Measurements from ENCODE around the gene RUNX1. TPM values are rescaled to one million over a fixed set of nuclear protein-coding genes. Genes with fewer than 3 reads are reported as not detected.
A peak's percentile ranks its signal among the peaks of the same experiment; 100 is the strongest.

Gene RUNX1
- total RNA-seq, 1 donor from 2014 or later = 25.4 TPM

DNA sequence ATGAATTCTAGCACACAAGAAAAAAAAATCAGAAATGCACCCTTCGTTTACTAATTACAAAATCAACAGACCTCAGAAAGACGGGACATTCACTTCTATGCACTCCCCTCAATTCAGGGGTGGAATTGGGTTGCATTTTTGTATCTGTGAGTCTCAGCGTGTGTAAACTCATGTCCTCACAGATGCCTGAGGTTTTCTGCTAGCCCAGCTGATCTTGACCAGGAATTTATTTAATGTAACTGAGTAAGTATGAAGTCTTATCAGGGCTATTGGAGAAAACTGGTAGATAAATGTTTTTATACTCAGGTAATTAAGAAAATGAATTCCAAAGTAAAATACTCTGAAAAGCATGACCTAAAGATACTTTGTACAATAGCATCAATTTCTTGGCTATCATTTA lies 167.7 kb downstream of the RUNX1 start:
- DNase-seq (ENCODE audit: low read depth) = no peak

DNA sequence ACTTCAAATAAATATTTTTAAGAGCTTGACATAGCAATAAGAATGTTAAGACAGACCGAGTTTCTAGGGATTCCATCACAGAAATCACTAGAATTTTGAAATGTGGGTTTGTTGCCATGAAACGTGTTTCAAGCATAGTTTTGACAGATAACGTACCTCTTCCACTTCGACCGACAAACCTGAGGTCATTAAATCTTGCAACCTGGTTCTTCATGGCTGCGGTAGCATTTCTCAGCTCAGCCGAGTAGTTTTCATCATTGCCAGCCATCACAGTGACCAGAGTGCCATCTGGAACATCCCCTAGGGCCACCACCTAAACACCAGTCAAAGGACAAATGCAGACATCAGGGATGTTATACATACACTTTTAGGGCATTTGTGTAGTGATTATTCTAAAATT lies 168.7 kb downstream of the RUNX1 start:
- no peak for DNase-seq (ENCODE audit: low read depth)

DNA sequence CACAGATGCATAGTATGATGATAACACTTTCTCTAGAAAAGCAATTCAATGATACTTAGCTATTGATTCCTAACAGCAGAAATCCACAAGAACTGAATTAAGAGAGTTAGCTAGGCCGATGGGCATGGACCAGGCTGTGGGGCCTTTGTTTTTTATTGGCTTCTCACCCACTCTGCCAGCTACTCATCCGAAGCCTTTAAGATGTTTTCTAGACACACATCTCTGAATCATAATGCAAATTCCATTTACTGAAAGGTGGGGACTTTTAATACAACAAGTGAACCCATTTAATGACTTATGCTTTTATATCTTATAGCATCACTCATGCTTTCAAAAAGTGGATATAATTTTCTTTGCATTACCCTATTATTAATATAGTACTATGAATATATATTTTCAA lies 170.2 kb downstream of the RUNX1 start:
- peak; percentile 58 for DNase-seq (ENCODE audit: low read depth)

DNA sequence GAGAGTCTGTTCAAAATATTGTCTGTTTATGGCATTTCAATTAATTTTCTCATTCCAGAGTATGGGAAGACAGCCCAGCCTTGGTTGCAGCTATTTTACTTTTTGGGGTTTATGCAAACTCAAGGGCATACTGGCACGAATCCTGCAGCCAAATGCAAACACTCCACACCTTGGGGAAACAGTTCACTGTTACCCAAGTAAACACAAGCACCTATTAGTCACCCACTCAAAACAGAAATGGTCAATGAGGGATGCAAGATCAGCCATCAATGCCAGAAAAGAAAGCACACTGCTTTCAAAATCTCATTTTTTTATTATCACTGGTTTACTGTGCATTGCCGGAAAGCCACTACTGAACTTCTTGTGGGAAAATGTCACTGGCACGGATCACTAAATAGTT lies 170.6 kb downstream of the RUNX1 start:
- DNase-seq (ENCODE audit: low read depth) = peak; percentile 72

DNA sequence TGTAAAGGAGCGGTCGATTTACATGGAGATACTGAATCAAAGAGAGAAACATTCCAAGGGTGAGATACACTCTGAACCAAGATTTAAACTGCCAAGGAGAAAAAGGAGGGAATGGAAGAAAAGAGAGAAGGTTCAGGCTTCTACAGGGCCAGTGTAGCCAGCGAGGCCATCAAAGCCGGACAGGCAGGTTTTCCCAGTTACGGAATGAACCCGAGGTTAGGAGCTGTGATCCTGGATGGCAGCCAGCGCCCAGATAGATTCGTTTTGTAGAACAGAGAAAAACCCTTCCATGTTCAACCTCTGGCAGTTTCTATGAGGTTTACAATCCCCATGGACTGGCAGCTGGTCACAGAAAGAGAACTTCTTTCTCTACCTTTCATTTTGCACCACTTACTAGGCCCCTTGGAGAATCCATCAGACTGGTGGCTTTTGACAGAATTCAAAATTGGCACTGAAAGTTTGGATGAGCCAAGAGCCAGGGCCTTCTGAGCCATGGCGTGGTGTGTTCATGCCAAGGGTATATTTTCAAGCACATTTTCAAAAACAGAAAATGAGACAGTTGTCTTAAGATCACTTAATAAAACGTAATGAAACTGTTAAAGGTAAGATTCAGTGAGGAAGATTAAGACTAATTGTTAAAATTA lies 171.5 kb downstream of the RUNX1 start:
- no peak for DNase-seq (ENCODE audit: low read depth)

DNA sequence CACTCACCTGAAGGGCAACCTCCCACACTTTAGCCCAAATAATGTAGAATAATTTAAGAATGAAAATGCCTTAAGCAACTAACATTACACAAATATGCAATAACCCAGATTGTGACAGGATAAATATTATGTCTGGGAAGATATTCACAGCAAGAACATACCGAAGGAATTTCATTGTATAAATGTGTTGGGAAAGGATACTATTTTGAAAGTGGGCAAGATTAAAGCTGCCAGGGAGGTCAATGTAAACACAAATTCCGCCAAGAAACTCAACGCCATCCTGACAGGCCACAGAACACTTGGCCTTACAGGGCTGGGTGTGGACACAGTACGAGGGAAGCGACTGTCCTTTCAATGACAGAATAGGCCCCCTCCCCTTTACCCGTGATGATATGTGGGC lies 173.3 kb downstream of the RUNX1 start:
- DNase-seq (ENCODE audit: low read depth) = no peak

DNA sequence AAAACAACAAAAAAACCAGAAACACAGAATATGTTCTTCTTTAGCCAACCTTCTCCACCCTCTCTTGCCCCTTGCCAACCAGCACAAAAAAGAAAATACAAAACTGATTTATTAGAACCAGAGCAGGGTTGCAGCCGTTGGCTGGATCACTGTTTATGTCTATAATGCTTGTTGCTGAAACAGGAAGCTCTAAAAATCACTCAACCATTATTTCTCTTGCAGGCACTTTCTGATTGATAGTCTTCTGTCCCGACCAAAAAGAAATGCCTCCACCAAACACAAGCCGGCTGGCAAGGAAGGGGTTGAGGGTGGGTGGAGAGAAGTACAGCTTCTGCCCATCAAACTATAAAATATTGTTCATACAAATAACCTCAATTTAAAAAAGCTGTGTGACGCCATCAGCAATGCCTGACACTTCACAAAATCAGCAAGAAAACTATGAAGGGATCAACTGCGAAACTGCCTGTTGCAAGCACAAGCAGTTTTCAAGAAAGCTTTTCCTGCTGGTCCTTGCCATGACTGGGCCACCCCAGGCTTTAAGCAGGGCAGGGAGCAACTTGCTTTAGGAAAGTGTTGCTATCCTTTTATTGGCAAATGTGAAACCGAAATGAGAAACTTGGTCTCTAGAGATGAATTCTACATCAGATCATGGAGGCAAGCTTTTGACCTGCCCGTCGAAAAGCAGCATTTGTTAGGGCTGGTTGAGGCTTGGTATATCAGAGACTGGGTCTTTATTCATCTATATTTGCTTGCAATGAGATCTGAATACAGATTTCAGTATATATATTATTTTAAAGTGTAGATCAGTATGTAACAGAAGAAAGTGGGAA lies 174.2 kb downstream of the RUNX1 start:
- peak; percentile 76 for DNase-seq (ENCODE audit: low read depth)

DNA sequence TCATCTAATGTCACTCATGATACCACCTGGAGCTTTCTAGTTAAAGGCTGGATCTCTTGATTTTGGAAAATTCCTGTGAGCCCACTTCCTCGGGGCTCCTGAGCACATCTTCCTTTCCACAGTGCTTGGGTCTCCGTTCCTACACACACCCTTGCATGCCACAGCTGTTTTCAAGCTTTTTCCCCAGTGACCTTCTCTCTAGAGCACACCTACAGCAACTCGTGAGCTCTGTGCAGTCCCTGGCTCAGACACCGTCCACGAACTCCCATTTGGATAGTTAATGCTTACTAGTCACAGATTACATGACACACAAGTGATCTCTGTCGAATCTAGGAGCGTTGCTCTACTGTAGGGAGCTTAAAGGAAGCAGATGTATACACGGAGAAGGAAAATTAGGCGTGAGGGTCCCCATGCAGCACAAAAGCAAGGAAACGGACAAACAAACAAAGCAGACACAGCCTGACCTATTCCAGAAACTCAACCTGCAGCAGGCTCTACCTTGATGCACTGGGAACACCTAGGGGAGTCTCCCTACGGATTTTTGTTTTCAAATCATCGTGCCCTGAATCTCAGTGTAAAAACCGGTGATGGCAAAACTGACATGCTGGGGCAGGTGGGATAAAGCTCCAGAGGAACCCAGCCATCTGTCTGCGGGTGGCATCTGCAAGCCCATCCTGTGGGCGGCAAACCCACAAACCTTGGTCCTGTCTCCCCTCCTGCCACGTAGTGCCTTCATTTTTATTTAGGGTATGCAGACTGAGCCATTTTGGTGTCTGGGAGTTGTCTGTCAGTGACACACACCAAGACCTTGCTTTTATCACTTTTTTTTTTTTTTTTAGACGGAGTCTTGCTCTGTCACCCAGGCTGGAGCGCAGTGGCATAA lies 177.8 kb downstream of the RUNX1 start:
- DNase-seq (ENCODE audit: low read depth) = no peak

DNA sequence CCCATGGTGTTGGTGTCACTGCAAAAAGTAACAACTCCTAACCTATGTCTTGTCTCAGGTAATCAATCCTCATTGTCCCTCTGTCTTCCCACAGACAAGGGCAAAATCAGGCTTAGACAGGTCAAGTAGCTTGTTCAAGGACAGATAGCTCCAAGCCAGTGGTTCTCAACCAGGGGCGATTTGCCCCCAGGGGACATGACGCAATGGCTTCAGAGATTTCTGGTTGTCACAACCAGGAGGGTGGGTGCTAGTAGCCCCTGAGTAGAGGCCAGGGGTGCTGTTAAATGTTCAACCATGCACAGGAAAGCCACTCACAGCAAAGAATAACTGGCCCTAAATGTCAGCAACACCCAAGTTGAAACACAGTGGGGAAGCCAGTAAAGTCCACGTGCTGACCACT lies 178.9 kb downstream of the RUNX1 start:
- DNase-seq (ENCODE audit: low read depth) = no peak

DNA sequence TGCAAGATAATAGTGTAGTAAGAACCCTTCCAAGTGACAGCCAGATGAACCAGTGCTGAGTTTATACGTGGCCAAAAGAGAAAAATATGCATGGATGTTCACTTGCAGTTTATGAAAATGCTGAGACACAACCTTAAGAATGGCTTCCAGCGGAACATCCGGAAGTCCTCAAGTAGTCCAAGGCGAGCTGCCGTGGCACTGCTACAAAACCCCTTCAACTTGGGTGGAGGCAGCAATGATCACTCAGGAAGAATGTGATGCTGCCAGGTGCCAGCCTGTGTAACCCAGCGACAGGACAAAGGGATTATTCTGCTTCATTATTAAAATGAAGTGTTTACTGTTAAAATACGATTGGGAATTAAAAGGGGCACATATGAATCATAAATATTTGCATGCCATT lies 179.6 kb downstream of the RUNX1 start:
- DNase-seq (ENCODE audit: low read depth) = no peak

DNA sequence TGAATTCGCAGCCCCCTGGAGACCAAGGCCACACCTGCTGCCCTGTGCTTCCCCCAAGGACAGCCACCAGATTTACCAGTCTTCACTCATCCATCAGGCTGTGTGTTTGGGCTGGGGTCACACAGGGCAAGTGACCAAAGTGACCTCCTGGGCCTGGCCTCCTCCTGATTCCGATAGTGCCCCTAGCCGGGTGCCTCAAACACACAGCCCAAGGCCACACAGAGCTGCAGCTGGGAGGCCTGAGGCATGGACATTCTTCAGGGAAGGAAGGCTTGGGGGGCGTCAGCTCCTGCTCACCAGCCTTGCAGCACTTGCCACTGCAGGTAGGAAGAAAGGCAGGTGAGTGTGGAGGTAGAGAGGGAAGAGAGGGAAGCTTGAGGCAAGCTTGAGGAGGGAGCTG lies 181.3 kb downstream of the RUNX1 start:
- DNase-seq (ENCODE audit: low read depth) = no peak

DNA sequence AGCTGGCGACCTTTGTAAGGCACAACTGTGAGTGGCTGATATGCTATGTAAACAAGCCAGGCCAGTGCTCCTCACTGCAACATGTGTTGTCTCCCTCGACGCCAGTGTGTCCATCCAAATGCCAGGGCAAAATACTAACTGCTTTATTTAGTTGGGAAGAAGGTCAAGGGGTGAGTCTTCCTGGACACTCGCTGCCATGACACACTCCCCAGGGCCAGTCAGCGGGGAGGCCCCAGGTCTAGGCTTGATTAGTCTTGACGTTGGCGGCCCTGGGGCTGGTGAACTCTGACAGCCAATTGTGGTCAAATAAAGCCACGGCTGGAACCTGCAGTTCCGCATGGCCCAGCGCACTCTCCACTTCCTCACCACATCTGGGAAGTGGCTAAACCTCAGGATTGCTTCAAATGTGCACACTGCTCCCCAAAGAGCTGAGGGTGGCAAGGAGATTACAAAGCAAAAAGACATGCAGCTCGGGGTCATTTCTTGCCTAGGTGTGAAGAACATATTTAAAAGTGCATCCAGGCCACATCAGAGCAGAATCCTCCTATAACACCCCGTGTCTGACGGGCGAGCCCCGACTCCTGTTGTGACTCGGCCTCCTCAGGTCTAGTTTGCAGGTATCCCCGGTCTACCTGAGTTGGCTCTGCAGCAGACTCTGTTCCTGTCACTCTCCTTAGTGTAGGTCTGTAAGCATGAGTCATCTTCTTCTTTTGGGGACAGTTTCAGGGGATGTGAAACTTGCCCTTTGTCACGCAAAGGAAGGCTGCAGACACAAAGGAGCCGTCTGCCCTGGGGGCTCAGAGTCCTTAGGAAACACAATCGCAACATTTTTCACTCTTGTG lies 183.5 kb downstream of the RUNX1 start:
- peak; percentile 83 for DNase-seq (ENCODE audit: low read depth)

DNA sequence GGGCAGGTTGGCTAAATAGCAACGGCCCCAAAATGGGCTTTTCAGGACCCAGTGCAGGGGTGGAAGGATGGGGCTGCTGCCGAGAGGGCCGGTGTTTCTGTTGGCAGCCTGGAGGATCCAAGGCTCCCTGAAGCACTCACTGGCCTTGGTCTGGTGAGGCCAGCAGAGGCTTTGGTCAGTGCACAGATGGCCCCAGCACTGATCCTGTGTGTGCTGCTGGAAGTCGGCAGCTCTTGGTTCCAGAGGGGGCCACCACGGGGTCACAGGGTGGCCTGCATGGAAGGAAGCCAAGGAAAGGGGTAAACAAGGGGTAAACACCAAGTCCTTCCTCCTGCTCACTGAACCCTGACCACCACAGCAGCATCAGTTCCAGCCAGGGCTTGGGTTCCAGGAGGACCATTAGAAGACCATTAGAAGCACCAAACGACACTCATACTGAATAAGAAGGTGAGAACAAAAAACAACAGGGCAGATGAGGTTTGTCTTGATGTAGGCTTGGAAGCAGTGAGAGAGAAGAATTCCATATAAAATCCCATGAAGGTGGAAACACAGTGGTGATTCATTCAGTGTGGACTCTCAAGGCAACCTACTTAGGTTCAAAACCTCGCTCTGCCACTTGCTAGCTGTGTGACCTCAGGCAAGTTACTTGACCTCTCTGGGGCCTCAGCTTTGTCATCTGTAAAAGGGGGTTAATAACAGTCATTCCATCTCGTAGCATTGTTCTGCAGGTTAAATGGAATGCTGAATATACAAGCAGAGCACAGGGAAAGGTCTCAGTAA lies 184.5 kb downstream of the RUNX1 start:
- no peak for DNase-seq (ENCODE audit: low read depth)

DNA sequence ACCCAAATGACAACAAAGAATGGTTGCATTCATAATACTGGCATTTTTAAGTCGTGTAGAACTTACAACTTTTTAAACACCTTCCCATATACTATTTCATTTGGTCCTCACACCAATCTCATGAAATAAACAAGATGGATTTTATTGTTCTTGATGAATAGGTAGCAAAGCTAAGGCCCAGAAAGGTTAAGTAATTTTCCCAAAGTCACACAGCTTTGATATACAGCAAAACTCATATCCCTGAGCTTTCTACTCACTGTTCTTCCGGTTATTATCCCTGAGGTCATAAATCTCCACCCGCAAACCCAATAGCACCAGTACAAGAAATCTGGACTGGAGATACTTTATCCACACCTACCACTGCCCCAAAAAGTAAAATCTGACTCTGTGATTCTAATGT lies 186.2 kb downstream of the RUNX1 start:
- no peak for DNase-seq (ENCODE audit: low read depth)

DNA sequence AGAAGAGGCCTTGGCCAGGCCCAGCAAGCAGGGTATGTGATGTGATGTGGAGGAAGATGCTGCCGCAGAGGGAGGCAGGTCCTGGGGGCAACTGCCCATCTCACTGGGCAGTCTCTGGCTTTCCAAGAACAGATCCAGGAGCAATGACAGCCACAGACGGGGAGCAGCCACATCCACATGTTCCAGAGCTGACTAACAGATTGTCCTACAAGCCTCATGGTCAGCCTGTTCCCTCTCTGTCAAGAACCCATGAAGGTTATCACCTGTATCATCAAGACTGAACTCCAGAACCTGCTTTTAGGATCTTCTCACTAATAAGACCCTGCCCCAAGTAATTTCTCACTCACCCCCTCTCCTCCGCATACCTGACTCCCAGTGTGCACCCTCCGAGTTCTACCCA lies 187.8 kb downstream of the RUNX1 start:
- DNase-seq (ENCODE audit: low read depth) = no peak

DNA sequence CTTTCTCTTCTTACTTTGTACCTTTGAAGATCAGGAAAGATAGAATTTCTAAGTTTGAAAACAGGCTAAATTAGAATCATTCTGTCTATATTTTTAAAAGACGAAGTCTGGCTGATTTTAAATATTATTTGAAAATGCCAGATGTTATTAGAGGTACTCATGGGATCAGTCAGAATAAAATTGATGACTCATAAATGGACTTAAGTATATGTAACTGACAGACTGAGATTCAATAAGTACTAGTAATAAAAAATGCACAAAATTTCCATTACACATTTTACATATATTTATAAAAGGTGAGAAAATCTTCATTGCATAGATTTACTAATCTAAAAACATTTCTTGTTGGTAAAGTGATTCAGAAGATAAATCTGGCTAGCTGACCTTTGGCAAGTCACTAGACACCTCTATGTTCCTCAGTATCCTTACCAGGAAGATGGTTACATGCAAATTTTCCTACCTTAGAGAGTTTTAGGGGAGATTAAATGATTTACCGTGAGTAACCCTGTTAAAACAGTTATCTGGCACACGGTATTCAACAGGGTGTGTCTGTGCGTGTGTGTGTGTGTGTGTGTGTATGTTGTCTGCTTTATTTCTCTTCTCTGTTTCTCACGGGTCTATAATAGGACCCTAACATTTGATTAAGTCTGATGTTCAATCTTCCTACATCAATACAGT lies 189.0 kb downstream of the RUNX1 start:
- no peak for DNase-seq (ENCODE audit: low read depth)

DNA sequence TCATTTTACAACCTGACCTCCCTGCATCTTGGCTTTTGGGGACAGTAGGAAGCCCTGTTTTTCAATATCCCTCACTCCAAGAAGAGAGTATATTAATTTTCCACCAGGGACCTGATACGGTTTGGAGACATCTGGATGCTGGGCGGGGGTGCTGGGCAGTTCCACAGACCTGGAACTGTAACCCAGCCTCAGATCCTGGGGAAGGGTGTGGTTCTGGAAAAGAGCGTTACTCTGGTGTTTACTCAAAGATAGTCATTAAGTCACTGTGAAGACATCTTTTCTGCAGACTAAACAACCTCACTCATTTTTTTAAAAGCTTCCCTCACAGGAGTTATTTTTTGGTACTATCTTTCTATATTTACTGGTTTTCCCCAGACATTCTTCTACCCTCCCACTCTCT lies 190.5 kb downstream of the RUNX1 start:
- DNase-seq (ENCODE audit: low read depth) = no peak

DNA sequence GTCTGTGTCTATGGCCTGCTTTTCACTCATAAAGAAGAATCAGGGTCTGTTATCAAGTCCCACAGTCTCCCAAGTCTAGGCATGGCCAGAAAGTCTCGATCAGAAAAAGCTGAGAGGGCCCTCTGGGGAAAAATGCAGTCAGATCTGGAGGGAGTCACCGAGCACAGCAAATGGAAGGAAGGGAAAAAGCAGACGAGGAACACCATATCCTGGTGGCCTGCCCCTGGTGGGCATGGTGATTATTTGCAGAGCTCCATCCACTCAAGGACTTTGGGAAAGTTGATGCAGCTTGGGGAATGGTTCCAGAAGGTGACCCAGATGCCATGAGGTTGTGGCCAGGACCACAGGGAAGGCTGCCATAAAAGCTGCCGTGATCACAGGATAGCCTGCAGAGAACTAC lies 191.2 kb downstream of the RUNX1 start:
- no peak for DNase-seq (ENCODE audit: low read depth)

DNA sequence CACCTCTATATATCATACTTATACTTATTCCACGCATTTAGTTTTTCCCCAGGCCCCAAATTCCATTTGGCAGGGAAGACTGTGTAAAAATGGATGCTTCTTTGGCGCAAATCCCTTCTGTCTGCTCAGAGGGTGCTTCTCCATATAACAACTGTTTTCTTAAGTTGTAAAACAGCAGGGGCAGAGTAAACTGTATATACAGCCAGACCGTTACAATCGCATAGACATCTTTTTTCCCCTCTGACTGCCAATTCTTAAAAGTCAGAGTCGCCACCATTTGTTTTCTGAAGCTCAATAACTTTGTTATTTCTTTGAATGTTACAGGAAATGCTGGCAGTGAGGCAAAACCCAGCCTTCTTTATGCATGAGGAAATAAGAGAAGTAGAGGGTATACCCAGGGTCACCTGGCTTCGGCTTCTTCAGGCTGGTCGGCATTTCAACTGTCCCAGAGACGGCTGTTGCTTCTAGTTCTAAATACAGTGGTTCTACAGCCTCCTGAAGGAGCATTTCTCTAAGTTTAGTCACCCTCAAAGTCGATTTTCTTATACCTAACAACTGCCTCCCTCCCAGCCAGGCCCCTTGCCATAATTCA lies 191.9 kb downstream of the RUNX1 start:
- DNase-seq (ENCODE audit: low read depth) = no peak

DNA sequence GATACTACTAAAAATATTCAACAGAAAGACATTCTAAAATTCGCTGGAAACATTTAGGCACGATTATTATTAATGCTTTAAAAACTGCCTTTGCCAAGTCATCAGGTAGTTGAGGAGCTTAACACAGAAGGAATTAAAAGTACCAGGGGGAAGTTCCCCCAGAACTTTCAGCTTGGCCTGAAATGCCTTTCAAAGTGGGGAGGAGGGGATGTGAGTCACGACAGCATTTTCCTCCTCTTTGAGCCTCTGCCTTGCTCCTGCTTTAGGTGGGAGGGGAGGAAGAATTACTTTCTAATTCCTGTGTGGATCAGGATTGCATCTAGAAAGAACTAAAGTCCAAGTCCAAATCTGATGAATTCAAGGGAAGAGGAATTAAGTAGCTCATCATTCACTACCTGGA lies 196.7 kb downstream of the RUNX1 start:
- DNase-seq (ENCODE audit: low read depth) = peak; percentile 40
